Astrocyte (in vitro differentiated cells and primary cell): ENCODE measurements around the gene TMEM201. TPM values are rescaled to one million over a fixed set of nuclear protein-coding genes. Genes with fewer than 3 reads are reported as not detected.

Source experiments
- DNase-seq: peaks from one replicate; pipeline ENCODE4 v3.0.0-alpha.2; 2010; ENCODE audit warnings: low read depth
- FAIRE-seq: peaks from 2 replicates; lab custom pipeline; 2011; peaks lifted over from hg19 to GRCh38; lab: Jason Lieb, UNC
- H2AFZ ChIP-seq: 2 replicates; pipeline ENCODE4 v1.6.0; 2012; ENCODE audit warnings: low read depth, low read length, inconsistent platforms
- H3K27ac ChIP-seq: 2 replicates; pipeline ENCODE4 v1.5.1; 2011; ENCODE audit warnings: low read depth, low read length, inconsistent platforms
- H3K27me3 ChIP-seq: 2 replicates; pipeline ENCODE4 v1.6.0; 2011; ENCODE audit warnings: low read length, inconsistent platforms; ENCODE audit not compliant: insufficient read depth
- H3K36me3 ChIP-seq: 2 replicates; pipeline ENCODE4 v1.5.1; 2011; ENCODE audit warnings: low read length, inconsistent platforms; ENCODE audit not compliant: insufficient read depth
- H3K4me1 ChIP-seq: 2 replicates; pipeline ENCODE4 v1.5.1; 2011; ENCODE audit warnings: low read length, inconsistent platforms; ENCODE audit not compliant: insufficient read depth
- H3K4me2 ChIP-seq: 2 replicates; pipeline ENCODE4 v1.6.0; 2012; ENCODE audit warnings: low read length, inconsistent platforms
- H3K4me3 ChIP-seq: 2 replicates; pipeline ENCODE4 v1.5.1; 2011; ENCODE audit warnings: low read depth, mild to moderate bottlenecking, low read length, inconsistent platforms; ENCODE audit not compliant: insufficient read depth
- H3K79me2 ChIP-seq: 2 replicates; pipeline ENCODE4 v1.6.0; 2012; ENCODE audit warnings: mild to moderate bottlenecking, low read length, inconsistent platforms; ENCODE audit not compliant: insufficient read depth
- H3K9ac ChIP-seq: 2 replicates; pipeline ENCODE4 v1.6.0; 2012; ENCODE audit warnings: mild to moderate bottlenecking, low read length, inconsistent platforms
- H3K9me3 ChIP-seq: 2 replicates; pipeline ENCODE4 v1.5.1; 2012; ENCODE audit warnings: low read depth, mild to moderate bottlenecking, low read length, inconsistent platforms; ENCODE audit not compliant: insufficient read depth
- H4K20me1 ChIP-seq: 2 replicates; pipeline ENCODE4 v1.6.0; 2012; ENCODE audit warnings: low read length, inconsistent platforms; ENCODE audit not compliant: insufficient read depth
- H3K27ac Mint-ChIP-seq: one replicate; pipeline ENCODE4 v1.8.0; 2021; ENCODE audit warnings: mild to moderate bottlenecking, mixed read lengths; ENCODE audit not compliant: unreplicated experiment
- H3K27me3 Mint-ChIP-seq: one replicate; pipeline ENCODE4 v1.8.0; 2021; ENCODE audit warnings: low read depth, mixed read lengths; ENCODE audit not compliant: unreplicated experiment
- H3K36me3 Mint-ChIP-seq: one replicate; pipeline ENCODE4 v1.8.0; 2021; ENCODE audit warnings: low read depth, mixed read lengths; ENCODE audit not compliant: unreplicated experiment
- H3K4me1 Mint-ChIP-seq: one replicate; pipeline ENCODE4 v1.8.0; 2021; ENCODE audit warnings: low read depth, mixed read lengths; ENCODE audit not compliant: unreplicated experiment
- H3K4me3 Mint-ChIP-seq: one replicate; pipeline ENCODE4 v1.8.0; 2021; ENCODE audit warnings: mild to moderate bottlenecking, moderate library complexity, mixed read lengths; ENCODE audit not compliant: unreplicated experiment
- H3K9me3 Mint-ChIP-seq: one replicate; pipeline ENCODE4 v1.8.0; 2021; ENCODE audit warnings: mild to moderate bottlenecking, mixed read lengths; ENCODE audit not compliant: unreplicated experiment
- CTCF ChIP-seq: IDR thresholded peaks from 2 replicates; pipeline ENCODE4 v1.5.1; 2011; ENCODE audit warnings: low read depth, mild to moderate bottlenecking, inconsistent platforms, low read length, moderate library complexity; ENCODE audit not compliant: insufficient read depth
- EZH2 ChIP-seq: IDR thresholded peaks from 2 replicates; pipeline ENCODE4 v1.6.1; 2012; ENCODE audit warnings: mild to moderate bottlenecking, low read length, inconsistent platforms; ENCODE audit not compliant: insufficient read depth
- total RNA-seq: library from RNA; stranded (reverse); gene quantifications from 2 replicates; pipeline ENCODE4 v1.2.1, GENCODE V29; 2021

Gene TMEM201
- total RNA-seq, 1 donor from 2014 or later: 10.0 TPM

DNA sequence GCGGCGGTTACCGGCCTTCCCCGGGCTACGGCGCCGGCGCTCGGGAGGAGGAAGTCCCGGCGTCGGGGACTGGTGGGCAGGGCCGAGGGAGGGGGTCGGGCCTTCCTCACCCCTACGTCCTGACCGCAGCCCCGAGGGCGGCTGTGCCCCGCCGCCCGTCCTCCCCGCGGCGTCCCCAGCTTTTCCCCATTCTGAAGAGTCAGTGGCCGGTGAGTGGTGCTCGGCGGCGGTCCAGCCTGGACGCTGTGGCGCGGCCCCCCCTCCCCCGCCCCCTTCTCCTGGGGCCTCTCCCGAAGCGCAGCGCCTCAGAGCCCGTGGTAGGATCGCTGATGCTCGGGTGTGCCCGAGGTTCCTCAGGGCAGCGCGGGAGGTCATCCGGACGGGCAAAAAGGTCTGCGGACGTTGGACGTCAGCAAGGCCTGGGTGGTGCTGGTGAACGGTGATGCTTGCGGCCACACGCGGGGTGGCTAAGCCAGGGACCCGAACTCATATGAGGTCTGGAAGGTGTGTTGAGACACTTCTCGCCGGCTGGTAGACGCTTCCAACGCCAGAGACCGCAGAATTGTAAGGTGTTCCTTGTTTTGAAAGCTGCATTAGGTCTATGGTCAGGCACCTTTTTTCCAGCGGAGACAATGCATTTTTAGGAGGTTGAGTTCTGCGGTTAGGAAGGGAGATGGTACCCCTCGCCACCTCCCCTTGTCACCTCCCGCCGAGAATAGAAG, 48.7 kb upstream of the TMEM201 start:
- FAIRE-seq: no peak
- H3K4me3 Mint-ChIP-seq: peak overlapping the region; percentile 94
- no peaks in the 10 kb centered on the region for H3K27me3 Mint-ChIP-seq
- no peaks in the 10 kb centered on the region for H3K4me1 Mint-ChIP-seq
- Histone ChIP-seq H3K9me3 (no peaks in the 10 kb centered on the region), H2AFZ (peak overlapping the region; percentile 78), H3K27me3 (no peaks in the 10 kb centered on the region), H3K4me2 (peak overlapping the region; percentile 87), H4K20me1 (peaks cover 32% of the 10 kb centered on the region), H3K9ac (peak overlapping the region; percentile 86), H3K4me3 (peak overlapping the region; percentile 64), H3K4me1 (peaks cover 9% of the 10 kb centered on the region), H3K79me2 (peaks cover 45% of the 10 kb centered on the region), H3K27ac (peak overlapping the region; percentile 72), H3K36me3 (no peaks in the 10 kb centered on the region)
- DNase-seq: peak; percentile 27
- no peaks in the 10 kb centered on the region for H3K9me3 Mint-ChIP-seq
- TF ChIP-seq CTCF (no peak), EZH2 (no peak)
- H3K36me3 Mint-ChIP-seq: peaks cover 5% of the 10 kb centered on the region
- H3K27ac Mint-ChIP-seq: peak overlapping the region; percentile 88

GRCh38 chr1:9542430-9542829, 46.3 kb upstream of the TMEM201 start:
- H3K27ac ChIP-seq: no peak overlapping the region
- Mint-ChIP-seq H3K4me1 (no peaks in the 10 kb centered on the region), H3K4me3 (no peak overlapping the region), H3K9me3 (no peaks in the 10 kb centered on the region), H3K27me3 (no peaks in the 10 kb centered on the region), H3K36me3 (peaks cover 5% of the 10 kb centered on the region), H3K27ac (no peak overlapping the region)
- no peaks in the 10 kb centered on the region for H3K9me3 ChIP-seq
- no peak overlapping the region for H3K4me2 ChIP-seq
- H2AFZ ChIP-seq: no peak overlapping the region
- peaks cover 58% of the 10 kb centered on the region for H3K79me2 ChIP-seq
- H4K20me1 ChIP-seq: peaks cover 46% of the 10 kb centered on the region
- H3K36me3 ChIP-seq: no peaks in the 10 kb centered on the region
- FAIRE-seq (no peak), DNase-seq (peak; percentile 46)
- no peak overlapping the region for H3K9ac ChIP-seq
- no peak overlapping the region for H3K4me3 ChIP-seq
- H3K27me3 ChIP-seq: no peaks in the 10 kb centered on the region
- TF ChIP-seq CTCF: no peak
- TF ChIP-seq EZH2: no peak
- H3K4me1 ChIP-seq: peaks cover 9% of the 10 kb centered on the region

DNA sequence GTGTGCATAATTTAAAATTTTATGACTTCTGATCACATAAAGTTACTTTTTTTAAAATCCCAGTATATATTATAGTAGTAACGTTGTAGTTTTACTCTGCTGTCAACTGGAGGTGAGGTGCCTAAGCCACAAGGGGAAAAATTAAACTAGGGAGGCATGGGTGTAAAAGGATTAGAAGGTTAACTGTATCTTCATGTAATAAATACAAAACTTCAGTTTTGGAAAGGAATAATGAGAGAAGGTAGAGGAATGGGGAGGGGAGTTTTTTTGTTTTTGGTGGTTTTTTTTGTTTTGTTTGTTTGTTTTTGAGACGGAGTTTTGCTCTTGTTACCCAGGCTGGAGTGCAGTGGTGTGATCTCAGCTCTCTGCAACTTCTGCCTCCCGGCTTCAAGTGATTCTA, 43.8 kb upstream of the TMEM201 start:
- no peak overlapping the region for H3K4me2 ChIP-seq
- Mint-ChIP-seq H3K4me3 (no peak overlapping the region), H3K4me1 (no peaks in the 10 kb centered on the region), H3K27ac (no peak overlapping the region), H3K9me3 (no peaks in the 10 kb centered on the region), H3K36me3 (peaks cover 7% of the 10 kb centered on the region), H3K27me3 (no peaks in the 10 kb centered on the region)
- DNase-seq (no peak), FAIRE-seq (no peak)
- H3K9me3 ChIP-seq: no peaks in the 10 kb centered on the region
- peaks cover 6% of the 10 kb centered on the region for H3K4me1 ChIP-seq
- H3K27ac ChIP-seq: no peak overlapping the region
- no peaks in the 10 kb centered on the region for H3K36me3 ChIP-seq
- H2AFZ ChIP-seq: no peak overlapping the region
- peaks cover 65% of the 10 kb centered on the region for H4K20me1 ChIP-seq
- peaks cover 76% of the 10 kb centered on the region for H3K79me2 ChIP-seq
- H3K9ac ChIP-seq: no peak overlapping the region
- no peaks in the 10 kb centered on the region for H3K27me3 ChIP-seq
- TF ChIP-seq EZH2 (no peak), CTCF (no peak)
- H3K4me3 ChIP-seq: no peak overlapping the region
